Kidney epithelial cell (primary cell): ENCODE measurements around the gene CACNA1S. TPM values are rescaled to one million over a fixed set of nuclear protein-coding genes. Genes with fewer than 3 reads are reported as not detected.

Source experiments
- DNase-seq: peaks from one replicate; pipeline ENCODE4 v3.0.0-alpha.2; 2010; ENCODE audit warnings: low read depth
- H3K27me3 ChIP-seq: 2 replicates; pipeline ENCODE4 v1.6.0; 2011; ENCODE audit warnings: low read length; ENCODE audit not compliant: control insufficient read depth, insufficient read depth
- H3K36me3 ChIP-seq: 2 replicates; pipeline ENCODE4 v1.5.1; 2011; ENCODE audit warnings: low read length; ENCODE audit not compliant: control insufficient read depth, insufficient read depth
- H3K4me3 ChIP-seq: 2 replicates; pipeline ENCODE4 v1.5.1; 2011; ENCODE audit warnings: low read depth, mild to moderate bottlenecking, control low read depth, low read length
- CTCF ChIP-seq: IDR thresholded peaks from 2 replicates; pipeline ENCODE4 v1.5.1; 2011; ENCODE audit warnings: mild to moderate bottlenecking, moderate library complexity, low read length, control low read depth, inconsistent platforms; ENCODE audit not compliant: insufficient read depth, poor library complexity, severe bottlenecking
- total RNA-seq: library from RNA; depleted of rRNA; stranded (reverse); fragments of >200 nt; gene quantifications from 2 replicates; pipeline ENCODE4 v1.2.3, GENCODE V29; 2015

CACNA1S gene
- total RNA-seq, 1 donor from 2014 or later, result not detected

- no peak overlapping the region for H3K4me3 ChIP-seq
- no peaks in the 10 kb centered on the region for H3K36me3 ChIP-seq
- peaks cover 12% of the 10 kb centered on the region for H3K27me3 ChIP-seq
- no peak for TF ChIP-seq CTCF
- no peak for DNase-seq
Measured at GRCh38 chr1:201093962-201094361, 18.3 kb downstream of the CACNA1S start.

- H3K27me3 ChIP-seq, result peaks cover 12% of the 10 kb centered on the region
- no peaks in the 10 kb centered on the region for H3K36me3 ChIP-seq
- no peak overlapping the region for H3K4me3 ChIP-seq
- no peak for DNase-seq
- TF ChIP-seq CTCF, result no peak
Measured at GRCh38 chr1:201093561-201093960, 18.7 kb downstream of the CACNA1S start.

- H3K36me3 ChIP-seq, result no peaks in the 10 kb centered on the region
- DNase-seq, result no peak
- no peak for TF ChIP-seq CTCF
- H3K4me3 ChIP-seq, result no peak overlapping the region
- H3K27me3 ChIP-seq, result peaks cover 12% of the 10 kb centered on the region
Measured at GRCh38 chr1:201092738-201093137, 19.5 kb downstream of the CACNA1S start.

GRCh38 chr1:201091256-201091655 lies 21.0 kb downstream of the CACNA1S start:
- Histone ChIP-seq H3K36me3 (no peaks in the 10 kb centered on the region), H3K27me3 (peaks cover 4% of the 10 kb centered on the region), H3K4me3 (no peak overlapping the region)
- TF ChIP-seq CTCF, result no peak
- DNase-seq, result no peak

GRCh38 chr1:201090541-201090940 lies 21.7 kb downstream of the CACNA1S start:
- H3K4me3 ChIP-seq, result no peak overlapping the region
- no peak for DNase-seq
- no peak for TF ChIP-seq CTCF
- no peaks in the 10 kb centered on the region for H3K36me3 ChIP-seq
- peaks cover 4% of the 10 kb centered on the region for H3K27me3 ChIP-seq

GRCh38 chr1:201089596-201089995 lies 22.6 kb downstream of the CACNA1S start:
- no peak for DNase-seq
- Histone ChIP-seq H3K36me3 (no peaks in the 10 kb centered on the region), H3K27me3 (peaks cover 5% of the 10 kb centered on the region), H3K4me3 (no peak overlapping the region)
- TF ChIP-seq CTCF, result no peak
